GM12878 (cell line): ENCODE results near the gene UAP1L1. TPM values are rescaled to one million over a fixed set of nuclear protein-coding genes. Genes with fewer than 3 reads are reported as not detected.

Experiments used
- CBFB ChIP-seq: IDR thresholded peaks from 2 replicates; pipeline ENCODE4 v1.6.1; 2016; ENCODE audit warnings: antibody characterized with exemption, low read depth
- DPF2 ChIP-seq: fragments of 450-650 bp; IDR thresholded peaks from 2 replicates; pipeline ENCODE4 v1.6.1; 2017; ENCODE audit warnings: mild to moderate bottlenecking
- E4F1 ChIP-seq: fragments of 450-650 bp; IDR thresholded peaks from 2 replicates; pipeline ENCODE4 v1.6.1; 2018; ENCODE audit warnings: borderline replicate concordance, mild to moderate bottlenecking; ENCODE audit not compliant: partially characterized antibody
- EZH2 ChIP-seq: IDR thresholded peaks from 2 replicates; pipeline ENCODE4 v1.6.1; 2012; ENCODE audit warnings: low read depth, mild to moderate bottlenecking, control low read depth, inconsistent platforms, low read length, borderline replicate concordance; ENCODE audit not compliant: control insufficient read depth
- GABPA ChIP-seq: IDR thresholded peaks from 2 replicates; pipeline ENCODE4 v1.6.1; 2014; ENCODE audit warnings: antibody characterized with exemption, low read depth, mild to moderate bottlenecking, inconsistent platforms
- HCFC1 ChIP-seq: fragments of 150-350 bp; IDR thresholded peaks from 2 replicates; pipeline ENCODE4 v1.6.1; 2014; ENCODE audit warnings: low read length
- KAT2A ChIP-seq: conservative IDR thresholded peaks from 2 replicates; pipeline ENCODE4 v1.6.1; 2011; ENCODE audit warnings: low read depth, low read length; ENCODE audit not compliant: control insufficient read depth
- LARP7 ChIP-seq: fragments of 450-650 bp; IDR thresholded peaks from 2 replicates; pipeline ENCODE4 v1.6.1; 2017; ENCODE audit warnings: mild to moderate bottlenecking
- MEF2A ChIP-seq: IDR thresholded peaks from 2 replicates; pipeline ENCODE4 v1.6.1; 2011; ENCODE audit warnings: low read depth, mild to moderate bottlenecking, low read length, moderate library complexity; ENCODE audit not compliant: insufficient read depth
- MTA3 ChIP-seq: IDR thresholded peaks from 2 replicates; pipeline ENCODE4 v1.6.1; 2012; ENCODE audit warnings: low read length, inconsistent platforms, borderline replicate concordance
- MXI1 ChIP-seq: fragments of 150-350 bp; IDR thresholded peaks from 2 replicates; pipeline ENCODE4 v1.6.1; 2011; ENCODE audit warnings: low read depth, mild to moderate bottlenecking, inconsistent platforms, low read length, improper control_type of control experiment
- NRF1 ChIP-seq: conservative IDR thresholded peaks from 2 replicates; pipeline ENCODE4 v1.6.1; 2011; ENCODE audit warnings: mild to moderate bottlenecking, low read depth, low read length, improper control_type of control experiment
- PAX8 ChIP-seq: fragments of 450-650 bp; IDR thresholded peaks from 2 replicates; pipeline ENCODE4 v1.6.1; 2017; ENCODE audit warnings: mild to moderate bottlenecking, moderate library complexity
- RCOR1 ChIP-seq: conservative IDR thresholded peaks from 2 replicates; pipeline ENCODE4 v1.6.1; 2012; ENCODE audit warnings: low read depth, low read length, improper control_type of control experiment
- RELA ChIP-seq: fragments of 450-650 bp; IDR thresholded peaks from 2 replicates; pipeline ENCODE4 v1.8.0; 2014; ENCODE audit warnings: borderline replicate concordance; ENCODE audit not compliant: partially characterized antibody
- SIX5 ChIP-seq: IDR thresholded peaks from 2 replicates; pipeline ENCODE4 v1.6.1; 2011; ENCODE audit warnings: mild to moderate bottlenecking, low read depth, low read length, moderate library complexity; ENCODE audit not compliant: severe bottlenecking
- SMARCA5 ChIP-seq: fragments of 450-650 bp; IDR thresholded peaks from 2 replicates; pipeline ENCODE4 v1.6.1; 2017; ENCODE audit warnings: mild to moderate bottlenecking
- TCF3 ChIP-seq: IDR thresholded peaks from 2 replicates; pipeline ENCODE4 v1.6.1; 2012; ENCODE audit warnings: low read depth, mild to moderate bottlenecking, low read length, borderline replicate concordance; ENCODE audit not compliant: insufficient read depth
- YBX1 ChIP-seq: fragments of 450-650 bp; IDR thresholded peaks from 2 replicates; pipeline ENCODE4 v1.6.1; 2016; ENCODE audit warnings: antibody characterized with exemption
- ZNF24 ChIP-seq: fragments of 450-650 bp; IDR thresholded peaks from 2 replicates; pipeline ENCODE4 v1.6.1; 2017; ENCODE audit warnings: antibody characterized with exemption, mild to moderate bottlenecking
- ZSCAN29 ChIP-seq: fragments of 450-650 bp; IDR thresholded peaks from 2 replicates; pipeline ENCODE4 v1.6.1; 2017; ENCODE audit warnings: mild to moderate bottlenecking, moderate library complexity
- ZZZ3 ChIP-seq: IDR thresholded peaks from 2 replicates; pipeline ENCODE4 v1.6.1; 2011; ENCODE audit warnings: low read depth; ENCODE audit not compliant: control insufficient read depth, insufficient read length
- polyA plus RNA-seq, 11 experiments: library from polyadenylated mRNA; depleted of rRNA in 4 of 11; unstranded in 6 of 11; stranded (reverse) in 5 of 11; fragments of >200 nt; fragmentation: Nextera tagmentation in 4 of 11; fragmentation: Illumina TruSeq in 1 of 11; extraction: Ambion mirVana in 4 of 11; extraction: Trizol in 1 of 11; gene quantifications; 1 replicate in 1 of 11; 2 replicates in 10 of 11; pipeline versions ENCODE4 v1.2.1 to v1.2.3, GENCODE V29; 2011 to 2016; ENCODE audit warnings: inconsistent platforms in 2 of 11, missing spikeins in 2 of 11, low read depth in 1 of 11
- total RNA-seq, 4 experiments: library from RNA; depleted of rRNA in 3 of 4; stranded (reverse); fragments of >200 nt in 3 of 4; fragmentation: Illumina TruSeq in 1 of 4; extraction: Trizol in 1 of 4; gene quantifications; 2 replicates each; pipeline versions ENCODE4 v1.2.1 to v1.2.3, GENCODE V29; 2013 to 2021
- TF ChIP-seq, protein P1 (sequence below), 3 experiments: IDR thresholded peaks in 2 of 3; conservative IDR thresholded peaks in 1 of 3; 2 replicates each; pipeline ENCODE4 v1.5.1; 2011; ENCODE audit warnings: low read depth in 3 of 3, low read length in 3 of 3, mild to moderate bottlenecking in 3 of 3, control low read depth in 2 of 3, moderate library complexity in 2 of 3, inconsistent platforms in 1 of 3, mixed read lengths in 1 of 3; ENCODE audit not compliant: control insufficient read depth in 2 of 3, insufficient read depth in 1 of 3; ENCODE audit errors: extremely low read depth in 1 of 3
- TF ChIP-seq, protein P2 (sequence below): IDR thresholded peaks from 2 replicates; pipeline ENCODE4 v1.6.1; 2012; ENCODE audit warnings: low read depth, low read length, improper control_type of control experiment

Gene UAP1L1
- total and polyA plus RNA-seq, 10 of the 15 experiments (the other 5 are each of a cell fraction or from before 2014, with no cell fraction given) = 0.29 to 15.7 (median 5.8) TPM

- 0 out of 2 replicates have a peak, but pooled peaks have one; percentile 28 for TF ChIP-seq LARP7
- TF ChIP-seq TCF3 = 0 out of 2 replicates have a peak, but pooled peaks have one; percentile 73
- TF ChIP-seq ZZZ3 = no peak
- no peak for TF ChIP-seq NRF1
- TF ChIP-seq CBFB = peak; percentile 65; the same call in 1 of the 2 replicates
- no peak for TF ChIP-seq ZSCAN29
- TF ChIP-seq MTA3 = 0 out of 2 replicates have a peak, but pooled peaks have one; percentile 54
- TF ChIP-seq, protein P1, sequence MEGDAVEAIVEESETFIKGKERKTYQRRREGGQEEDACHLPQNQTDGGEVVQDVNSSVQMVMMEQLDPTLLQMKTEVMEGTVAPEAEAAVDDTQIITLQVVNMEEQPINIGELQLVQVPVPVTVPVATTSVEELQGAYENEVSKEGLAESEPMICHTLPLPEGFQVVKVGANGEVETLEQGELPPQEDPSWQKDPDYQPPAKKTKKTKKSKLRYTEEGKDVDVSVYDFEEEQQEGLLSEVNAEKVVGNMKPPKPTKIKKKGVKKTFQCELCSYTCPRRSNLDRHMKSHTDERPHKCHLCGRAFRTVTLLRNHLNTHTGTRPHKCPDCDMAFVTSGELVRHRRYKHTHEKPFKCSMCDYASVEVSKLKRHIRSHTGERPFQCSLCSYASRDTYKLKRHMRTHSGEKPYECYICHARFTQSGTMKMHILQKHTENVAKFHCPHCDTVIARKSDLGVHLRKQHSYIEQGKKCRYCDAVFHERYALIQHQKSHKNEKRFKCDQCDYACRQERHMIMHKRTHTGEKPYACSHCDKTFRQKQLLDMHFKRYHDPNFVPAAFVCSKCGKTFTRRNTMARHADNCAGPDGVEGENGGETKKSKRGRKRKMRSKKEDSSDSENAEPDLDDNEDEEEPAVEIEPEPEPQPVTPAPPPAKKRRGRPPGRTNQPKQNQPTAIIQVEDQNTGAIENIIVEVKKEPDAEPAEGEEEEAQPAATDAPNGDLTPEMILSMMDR (IDR thresholded peaks at IDR 0.05 in 2 of 3, conservative IDR thresholded peaks at IDR 0.05 in 1 of 3; ENCODE audit: control insufficient read depth in 2 of 3, extremely low read depth in 1 of 3, insufficient read depth in 1 of 3, low read depth in 3 of 3, low read length in 3 of 3) = peak; percentile 63 to 84 (median 67)
- peak; percentile 25; the same call in 1 of the 2 replicates for TF ChIP-seq MEF2A
- no peak for TF ChIP-seq EZH2
- no peak for TF ChIP-seq YBX1
- peak; percentile 83 for TF ChIP-seq DPF2
- TF ChIP-seq E4F1 = no peak
- TF ChIP-seq RCOR1 = 0 out of 2 replicates have a peak, but pooled peaks have one; percentile 77
- no peak for TF ChIP-seq GABPA
- peak; percentile 63 for TF ChIP-seq RELA
- TF ChIP-seq, protein P2, sequence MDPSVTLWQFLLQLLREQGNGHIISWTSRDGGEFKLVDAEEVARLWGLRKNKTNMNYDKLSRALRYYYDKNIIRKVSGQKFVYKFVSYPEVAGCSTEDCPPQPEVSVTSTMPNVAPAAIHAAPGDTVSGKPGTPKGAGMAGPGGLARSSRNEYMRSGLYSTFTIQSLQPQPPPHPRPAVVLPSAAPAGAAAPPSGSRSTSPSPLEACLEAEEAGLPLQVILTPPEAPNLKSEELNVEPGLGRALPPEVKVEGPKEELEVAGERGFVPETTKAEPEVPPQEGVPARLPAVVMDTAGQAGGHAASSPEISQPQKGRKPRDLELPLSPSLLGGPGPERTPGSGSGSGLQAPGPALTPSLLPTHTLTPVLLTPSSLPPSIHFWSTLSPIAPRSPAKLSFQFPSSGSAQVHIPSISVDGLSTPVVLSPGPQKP = no peak
- no peak for TF ChIP-seq SIX5
- no peak for TF ChIP-seq ZNF24
- peak; percentile 76 for TF ChIP-seq SMARCA5
- no peak for TF ChIP-seq KAT2A
- TF ChIP-seq PAX8 = no peak
- TF ChIP-seq MXI1 = peak; percentile 68
- TF ChIP-seq HCFC1 = 0 out of 2 replicates have a peak, but pooled peaks have one; percentile 34
Observed at GRCh38 chr9:137095664-137096517, 18.6 kb downstream of the UAP1L1 start (continued).
